ENCODE results near the gene PDCD10. TPM values are rescaled to one million over a fixed set of nuclear protein-coding genes. Genes with fewer than 3 reads are reported as not detected.

Gene PDCD10
- total and polyA plus RNA-seq, 2 donors (not counting 1 experiment from before 2014, with no cell fraction given) = 25.7 to 58.0 TPM

GRCh38 chr3:167740961-167741587, 6.4 kb upstream of the PDCD10 start:
- Histone ChIP-seq H3K27me3 (replicated peaks in 1 of 4; ENCODE audit: control extremely low read depth in 1 of 4, control insufficient read depth in 3 of 4, insufficient read depth in 4 of 4, low read length in 3 of 4) (no peaks in the 10 kb centered on the region), H3K4me3 (ENCODE audit: control extremely low read depth in 1 of 5, extremely low read depth in 1 of 5, insufficient read depth in 1 of 5, low read depth in 2 of 5, low read length in 4 of 5) (no peak overlapping the region), H2AFZ (ENCODE audit: insufficient read depth, low read depth, low read length, poor library complexity, severe bottlenecking) (no peak overlapping the region), H3K9me3 (ENCODE audit: control extremely low read depth in 1 of 3, control insufficient read depth in 2 of 3, insufficient read depth in 1 of 3, low read length in 2 of 3) (no peaks in the 10 kb centered on the region), H3K4me1 (ENCODE audit: control insufficient read depth in 2 of 2, insufficient read depth in 2 of 2, low read length in 2 of 2) (peaks cover 4 to 13% of the 10 kb centered on the region in 2 donors), H4K20me1 (ENCODE audit: control insufficient read depth, insufficient read depth, low read length, poor library complexity, severe bottlenecking) (no peaks in the 10 kb centered on the region), H3K79me2 (ENCODE audit: control insufficient read depth, insufficient read depth, low read length) (peaks cover 61% of the 10 kb centered on the region), H3K9ac (ENCODE audit: low read length) (no peak overlapping the region), H3K4me2 (replicated peaks; ENCODE audit: low read depth, low read length, poor library complexity, severe bottlenecking) (no peak overlapping the region), H3K27ac (ENCODE audit: low read length in 2 of 2) (no peak overlapping the region), H3K36me3 (replicated peaks in 1 of 2; ENCODE audit: control extremely low read depth in 1 of 2, control insufficient read depth in 1 of 2, extremely low read depth in 1 of 2, insufficient read depth in 2 of 2, low read length in 1 of 2) (no peaks in the 10 kb centered on the region)
- no peaks in the 10 kb centered on the region for H3K9me3 Mint-ChIP-seq (ENCODE audit: insufficient read depth)
- no peak overlapping the region for H3K27ac Mint-ChIP-seq
- WGBS (ENCODE audit: insufficient coverage) = no CpG with 5 or more reads among the region's 2 CpGs
- no peak overlapping the region for H3K4me3 Mint-ChIP-seq
- CTCF ChIA-PET = interaction anchor here (0.7 to 3.1 kb wide), 23 partner anchors 9 to 1886 kb away, joined by 3 to 25 read pairs (median 4); partner anchors contain the start of gene ZBBX
- ATAC-seq (ENCODE audit: low read depth) (peak; percentile 90), DNase-seq (peak; percentile 60)
- intact Hi-C loops (cut with micrococcal nuclease) = no loop called here
- POLR2A ChIA-PET = no interaction called here
- TF ChIP-seq EZH2 (IDR thresholded peaks at IDR 0.05; ENCODE audit: borderline replicate concordance, insufficient read depth, low read depth, low read length, poor library complexity, severe bottlenecking) (no peak), CTCF (IDR thresholded peaks at IDR 0.05) (peak; percentile 62)
- no peaks in the 10 kb centered on the region for H3K27me3 Mint-ChIP-seq
- H3K4me1 Mint-ChIP-seq = peaks cover 20% of the 10 kb centered on the region

GRCh38 chr3:167739190-167739810, 4.6 kb upstream of the PDCD10 start:
- Mint-ChIP-seq H3K9me3 (ENCODE audit: insufficient read depth) (no peaks in the 10 kb centered on the region), H3K4me1 (peaks cover 17% of the 10 kb centered on the region), H3K27ac (no peak overlapping the region), H3K27me3 (no peaks in the 10 kb centered on the region), H3K4me3 (no peak overlapping the region)
- intact Hi-C loops (cut with micrococcal nuclease) = no loop called here
- H3K27ac ChIP-seq (ENCODE audit: low read length in 2 of 2) = no peak overlapping the region
- no peak for DNase-seq
- H3K79me2 ChIP-seq (ENCODE audit: control insufficient read depth, insufficient read depth, low read length) = peaks cover 63% of the 10 kb centered on the region
- no peaks in the 10 kb centered on the region for H3K27me3 ChIP-seq (replicated peaks in 1 of 4; ENCODE audit: control extremely low read depth in 1 of 4, control insufficient read depth in 3 of 4, insufficient read depth in 4 of 4, low read length in 3 of 4)
- POLR2A ChIA-PET = no interaction called here
- ATAC-seq (ENCODE audit: low read depth) = no peak
- peaks cover 5 to 16% of the 10 kb centered on the region in 2 donors for H3K4me1 ChIP-seq (ENCODE audit: control insufficient read depth in 2 of 2, insufficient read depth in 2 of 2, low read length in 2 of 2)
- no peak overlapping the region for H2AFZ ChIP-seq (ENCODE audit: insufficient read depth, low read depth, low read length, poor library complexity, severe bottlenecking)
- TF ChIP-seq EZH2 (IDR thresholded peaks at IDR 0.05; ENCODE audit: borderline replicate concordance, insufficient read depth, low read depth, low read length, poor library complexity, severe bottlenecking) (no peak), CTCF (IDR thresholded peaks at IDR 0.05) (no peak)
- 100% methylated on average over 1 of the region's 4 CpGs for WGBS (ENCODE audit: insufficient coverage)
- H3K9ac ChIP-seq (ENCODE audit: low read length) = no peak overlapping the region
- H3K4me2 ChIP-seq (replicated peaks; ENCODE audit: low read depth, low read length, poor library complexity, severe bottlenecking) = no peak overlapping the region
- no peaks in the 10 kb centered on the region for H3K9me3 ChIP-seq (ENCODE audit: control extremely low read depth in 1 of 3, control insufficient read depth in 2 of 3, insufficient read depth in 1 of 3, low read length in 2 of 3)
- CTCF ChIA-PET = interaction anchor here (0.7 kb wide), 1 partner anchor 10 kb away, joined by 3 read pairs; no protein-coding TSS in a partner anchor
- H3K4me3 ChIP-seq (ENCODE audit: control extremely low read depth in 1 of 5, extremely low read depth in 1 of 5, insufficient read depth in 1 of 5, low read depth in 2 of 5, low read length in 4 of 5) = no peak overlapping the region
- no peaks in the 10 kb centered on the region for H3K36me3 ChIP-seq (replicated peaks in 1 of 2; ENCODE audit: control extremely low read depth in 1 of 2, control insufficient read depth in 1 of 2, extremely low read depth in 1 of 2, insufficient read depth in 2 of 2, low read length in 1 of 2)
- H4K20me1 ChIP-seq (ENCODE audit: control insufficient read depth, insufficient read depth, low read length, poor library complexity, severe bottlenecking) = no peaks in the 10 kb centered on the region
